Gastroesophageal sphincter (tissue), 3 donors: ENCODE measurements around the gene GLRA3.

Experiments used
- EP300 ChIP-seq: sonication (generic); formaldehyde crosslinking; IDR thresholded peaks from one replicate; pipeline ENCODE4 v1.6.1; 2017; ENCODE audit warnings: antibody characterized with exemption, mild to moderate bottlenecking
- POLR2A ChIP-seq, 2 donors: fragments of 450-650 bp; IDR thresholded peaks; one replicate each; pipeline ENCODE4 v1.6.1; 2017; ENCODE audit warnings: antibody characterized with exemption in 2 of 2, mild to moderate bottlenecking in 2 of 2, moderate library complexity in 1 of 2
- TF ChIP-seq, protein P1 (sequence below), 4 experiments: fragments of 200-600 bp in 2 of 4; fragments of 450-650 bp in 2 of 4; sonication (generic) in 1 of 4; IDR thresholded peaks; one replicate each; pipeline ENCODE4 v1.5.1; 2017 to 2019; ENCODE audit warnings: antibody characterized with exemption in 4 of 4, mild to moderate bottlenecking in 2 of 4, moderate library complexity in 2 of 4

DNA sequence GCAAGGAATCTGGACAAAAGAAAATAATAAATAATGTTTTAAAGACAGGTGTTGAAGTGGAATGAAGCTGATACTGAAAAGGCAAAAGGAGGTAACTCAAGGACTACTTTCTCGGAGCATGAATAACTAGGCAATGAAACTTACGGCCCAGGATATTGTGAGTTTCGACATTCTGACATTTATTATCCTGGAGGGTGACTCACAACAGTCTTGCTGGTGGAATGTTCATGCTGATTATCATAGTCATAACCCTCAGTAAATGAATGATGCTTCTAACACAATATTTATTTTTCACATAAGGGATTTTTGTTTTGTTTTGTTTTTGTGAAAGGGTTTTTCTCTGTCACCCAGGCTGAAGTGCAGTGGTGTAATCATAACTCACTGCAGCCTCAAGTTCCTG, 159.8 kb downstream of the GLRA3 start:
- TF ChIP-seq, protein P1, sequence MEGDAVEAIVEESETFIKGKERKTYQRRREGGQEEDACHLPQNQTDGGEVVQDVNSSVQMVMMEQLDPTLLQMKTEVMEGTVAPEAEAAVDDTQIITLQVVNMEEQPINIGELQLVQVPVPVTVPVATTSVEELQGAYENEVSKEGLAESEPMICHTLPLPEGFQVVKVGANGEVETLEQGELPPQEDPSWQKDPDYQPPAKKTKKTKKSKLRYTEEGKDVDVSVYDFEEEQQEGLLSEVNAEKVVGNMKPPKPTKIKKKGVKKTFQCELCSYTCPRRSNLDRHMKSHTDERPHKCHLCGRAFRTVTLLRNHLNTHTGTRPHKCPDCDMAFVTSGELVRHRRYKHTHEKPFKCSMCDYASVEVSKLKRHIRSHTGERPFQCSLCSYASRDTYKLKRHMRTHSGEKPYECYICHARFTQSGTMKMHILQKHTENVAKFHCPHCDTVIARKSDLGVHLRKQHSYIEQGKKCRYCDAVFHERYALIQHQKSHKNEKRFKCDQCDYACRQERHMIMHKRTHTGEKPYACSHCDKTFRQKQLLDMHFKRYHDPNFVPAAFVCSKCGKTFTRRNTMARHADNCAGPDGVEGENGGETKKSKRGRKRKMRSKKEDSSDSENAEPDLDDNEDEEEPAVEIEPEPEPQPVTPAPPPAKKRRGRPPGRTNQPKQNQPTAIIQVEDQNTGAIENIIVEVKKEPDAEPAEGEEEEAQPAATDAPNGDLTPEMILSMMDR (IDR thresholded peaks at IDR 0.05) = no peak
- TF ChIP-seq EP300 = no peak
- TF ChIP-seq POLR2A (IDR thresholded peaks at IDR 0.05) = no peak
